K562 (cell line): ENCODE measurements around the gene PRMT6. TPM values are rescaled to one million over a fixed set of nuclear protein-coding genes. Genes with fewer than 3 reads are reported as not detected.

ENCODE experiments used
- ATF7 ChIP-seq: fragments of 450-650 bp; IDR thresholded peaks from 2 replicates; pipeline ENCODE4 v1.7.1; 2014; ENCODE audit warnings: mild to moderate bottlenecking, moderate library complexity
- DIDO1 ChIP-seq: fragments of 450-650 bp; IDR thresholded peaks from 2 replicates; pipeline ENCODE4 v1.6.1; 2016; ENCODE audit warnings: low read depth, missing biosample characterization, missing genetic modification characterization
- E2F6 ChIP-seq, 2 experiments: IDR thresholded peaks; 2 replicates each; pipeline ENCODE4 v1.6.1; 2011; ENCODE audit warnings: borderline replicate concordance in 1 of 2, control low read depth in 1 of 2, low read depth in 1 of 2, low read length in 1 of 2, mild to moderate bottlenecking in 1 of 2, mixed read lengths in 1 of 2, moderate library complexity in 1 of 2; ENCODE audit not compliant: insufficient read depth in 1 of 2, insufficient read length in 1 of 2, poor library complexity in 1 of 2, severe bottlenecking in 1 of 2; ENCODE audit errors: extremely low read depth in 1 of 2
- EZH2 ChIP-seq: IDR thresholded peaks from 2 replicates; pipeline ENCODE4 v1.6.1; 2012; ENCODE audit warnings: low read depth, mild to moderate bottlenecking, inconsistent platforms, low read length, borderline replicate concordance
- HDAC1 ChIP-seq, 2 experiments: fragments of 450-650 bp; IDR thresholded peaks; 2 replicates each; pipeline ENCODE4 v1.6.1; 2016 to 2017; ENCODE audit warnings: inconsistent platforms in 1 of 2, mild to moderate bottlenecking in 1 of 2, moderate library complexity in 1 of 2
- KHSRP ChIP-seq: fragments of 450-650 bp; IDR thresholded peaks from 2 replicates; pipeline ENCODE4 v1.6.1; 2017
- MTA1 ChIP-seq: fragments of 450-650 bp; IDR thresholded peaks from 2 replicates; pipeline ENCODE4 v1.6.1; 2017; ENCODE audit warnings: borderline replicate concordance
- NELFE ChIP-seq: IDR thresholded peaks from 2 replicates; pipeline ENCODE4 v1.6.1; 2011; ENCODE audit warnings: mild to moderate bottlenecking; ENCODE audit not compliant: insufficient read depth, insufficient read length
- NFE2L1 ChIP-seq: fragments of 450-650 bp; IDR thresholded peaks from 2 replicates; pipeline ENCODE4 v1.6.1; 2016; ENCODE audit warnings: missing genetic modification characterization, low read depth, mild to moderate bottlenecking, missing compliant biosample characterization, moderate library complexity, borderline replicate concordance
- NRF1 ChIP-seq, 2 experiments: fragments of 450-650 bp; IDR thresholded peaks in 1 of 2; conservative IDR thresholded peaks in 1 of 2; 2 replicates each; pipeline ENCODE4 v1.6.1; 2014; ENCODE audit warnings: mild to moderate bottlenecking in 2 of 2
- RBFOX2 ChIP-seq: fragments of 200-400 bp; formaldehyde crosslinking; IDR thresholded peaks from 2 replicates; pipeline ENCODE4 v1.6.1; 2017; ENCODE audit warnings: low read depth, mild to moderate bottlenecking, low read length, moderate library complexity
- RFX7 ChIP-seq: fragments of 250-450 bp; sonication (Bioruptor Pico); IDR thresholded peaks from 2 replicates; pipeline ENCODE4 v1.5.1; 2021; ENCODE audit warnings: mild to moderate bottlenecking
- TBP ChIP-seq: optimal IDR thresholded peaks from 2 replicates; pipeline ENCODE3; 2011; ENCODE audit warnings: low read depth, low read length, improper control_type of control experiment
- TFAP4 ChIP-seq: sonication (generic); formaldehyde crosslinking; IDR thresholded peaks from 2 replicates; pipeline ENCODE4 v1.8.0; 2022; ENCODE audit warnings: missing genetic modification reagents, mild to moderate bottlenecking, moderate library complexity, borderline replicate concordance
- YY1 ChIP-seq, 3 experiments: IDR thresholded peaks; 2 replicates each; pipeline ENCODE4 v1.6.1; 2011; ENCODE audit warnings: low read length in 2 of 3, mild to moderate bottlenecking in 2 of 3, moderate library complexity in 2 of 3, borderline replicate concordance in 1 of 3, control low read depth in 1 of 3, low read depth in 1 of 3; ENCODE audit not compliant: insufficient read depth in 3 of 3, insufficient replicate concordance in 2 of 3, control insufficient read depth in 1 of 3, insufficient read length in 1 of 3; ENCODE audit errors: extremely low read depth in 1 of 3
- ZNF24 ChIP-seq: fragments of 450-650 bp; IDR thresholded peaks from 2 replicates; pipeline ENCODE4 v1.6.1; 2016
- ZNF511 ChIP-seq: sonication (generic); formaldehyde crosslinking; IDR thresholded peaks from 2 replicates; pipeline ENCODE4 v1.8.0; 2022; ENCODE audit warnings: mild to moderate bottlenecking, missing genetic modification reagents
- ZNF561 ChIP-seq: fragments of 450-650 bp; formaldehyde crosslinking; conservative IDR thresholded peaks from 2 replicates; pipeline ENCODE4 v1.4.0; 2020; ENCODE audit warnings: mild to moderate bottlenecking, moderate library complexity
- ZNF592 ChIP-seq: fragments of 450-650 bp; IDR thresholded peaks from 2 replicates; pipeline ENCODE4 v1.6.1; 2017; ENCODE audit warnings: antibody characterized with exemption, mild to moderate bottlenecking
- polyA plus RNA-seq, 8 experiments: library from polyadenylated mRNA; depleted of rRNA in 4 of 8; stranded (reverse) in 5 of 8; unstranded in 3 of 8; fragments of >200 nt; fragmentation: Nextera tagmentation in 2 of 8; fragmentation: Illumina TruSeq in 1 of 8; extraction: Ambion mirVana in 2 of 8; extraction: Trizol in 1 of 8; gene quantifications; 2 replicates each; pipeline versions ENCODE4 v1.2.1 to v1.2.3, GENCODE V29; 2011 to 2014; ENCODE audit warnings: inconsistent platforms in 1 of 8, missing spikeins in 1 of 8
- total RNA-seq, 7 experiments: library from RNA; depleted of rRNA in 6 of 7; stranded (reverse); fragments of >200 nt in 6 of 7; fragmentation: Illumina TruSeq in 2 of 7; extraction: Trizol in 2 of 7; gene quantifications; 2 replicates each; pipeline versions ENCODE4 v1.2.1 to v1.2.3, GENCODE V29; 2011 to 2021; ENCODE audit warnings: low replicate concordance in 1 of 7

PRMT6 gene
- total and polyA plus RNA-seq, 9 of the 15 experiments (the other 6 are each of a cell fraction or from before 2014, with no cell fraction given) = 6.1 to 36.9 (median 29.4) TPM

GRCh38 chr1:107057197-107058133, 991 bp downstream of the PRMT6 start (continued):
- 0 out of 2 replicates have a peak, but pooled peaks have one; percentile 9 for TF ChIP-seq ZNF592
- no peak for TF ChIP-seq ZNF24
- TF ChIP-seq ZNF511 = no peak
- TF ChIP-seq HDAC1 (IDR thresholded peaks at IDR 0.05) = 0 out of 4 replicates have a peak, but pooled peaks of 1 of the 2 experiments have one; percentile 16
- no peak for TF ChIP-seq MTA1
- TF ChIP-seq NRF1 (conservative IDR thresholded peaks at IDR 0.05 in 1 of 2, IDR thresholded peaks at IDR 0.05 in 1 of 2) = peak; percentile 71 to 73
- TF ChIP-seq YY1 (IDR thresholded peaks at IDR 0.05; ENCODE audit: borderline replicate concordance in 1 of 3, control insufficient read depth in 1 of 3, extremely low read depth in 1 of 3, insufficient read depth in 3 of 3, insufficient read length in 1 of 3, insufficient replicate concordance in 2 of 3, low read depth in 1 of 3, low read length in 2 of 3) = peak in 2 of 3 experiments; percentile 28 to 66
- peak; percentile 44; the same call in 1 of the 2 replicates for TF ChIP-seq TFAP4 (CRISPR knock-in tag)
- peak; percentile 47 for TF ChIP-seq TBP
- TF ChIP-seq E2F6 (IDR thresholded peaks at IDR 0.05; ENCODE audit: borderline replicate concordance in 1 of 2, extremely low read depth in 1 of 2, insufficient read depth in 1 of 2, insufficient read length in 1 of 2, low read depth in 1 of 2, low read length in 1 of 2, poor library complexity in 1 of 2, severe bottlenecking in 1 of 2) = peak; percentile 53 to 81
- TF ChIP-seq ZNF561 (CRISPR knock-in tag) = no peak
- TF ChIP-seq NELFE = no peak
- TF ChIP-seq RBFOX2 = peak; percentile 74
- 0 out of 2 replicates have a peak, but pooled peaks have one; percentile 11 for TF ChIP-seq ATF7
- TF ChIP-seq RFX7 (CRISPR knock-in tag) = no peak
- TF ChIP-seq EZH2 = no peak
- TF ChIP-seq NFE2L1 (tag) = no peak
- TF ChIP-seq DIDO1 (tag) = no peak
- no peak for TF ChIP-seq KHSRP
